ENCODE results near the gene CCDC110.
A peak's percentile ranks its signal among the peaks of the same experiment; 100 is the strongest.

DNA sequence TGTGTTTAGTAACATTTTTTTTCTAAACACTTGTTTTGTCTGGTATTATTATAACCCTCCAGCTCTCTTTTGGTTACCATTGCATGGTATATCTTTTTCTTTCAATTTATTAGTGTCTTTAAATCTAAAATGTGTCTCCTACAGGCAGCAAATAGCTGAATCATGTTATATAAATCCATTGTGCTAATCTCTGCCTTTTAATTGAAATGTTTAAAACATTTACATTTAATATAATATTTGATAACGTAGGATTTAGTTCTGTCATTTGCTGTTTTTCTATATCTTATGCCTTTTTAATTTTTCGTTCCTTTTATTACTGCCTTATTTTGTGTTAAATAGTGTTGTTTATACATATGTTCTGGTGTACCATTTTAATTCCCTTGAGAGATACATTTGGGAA is 17.1 kb upstream of the CCDC110 start:
- TF ChIP-seq, protein P1, sequence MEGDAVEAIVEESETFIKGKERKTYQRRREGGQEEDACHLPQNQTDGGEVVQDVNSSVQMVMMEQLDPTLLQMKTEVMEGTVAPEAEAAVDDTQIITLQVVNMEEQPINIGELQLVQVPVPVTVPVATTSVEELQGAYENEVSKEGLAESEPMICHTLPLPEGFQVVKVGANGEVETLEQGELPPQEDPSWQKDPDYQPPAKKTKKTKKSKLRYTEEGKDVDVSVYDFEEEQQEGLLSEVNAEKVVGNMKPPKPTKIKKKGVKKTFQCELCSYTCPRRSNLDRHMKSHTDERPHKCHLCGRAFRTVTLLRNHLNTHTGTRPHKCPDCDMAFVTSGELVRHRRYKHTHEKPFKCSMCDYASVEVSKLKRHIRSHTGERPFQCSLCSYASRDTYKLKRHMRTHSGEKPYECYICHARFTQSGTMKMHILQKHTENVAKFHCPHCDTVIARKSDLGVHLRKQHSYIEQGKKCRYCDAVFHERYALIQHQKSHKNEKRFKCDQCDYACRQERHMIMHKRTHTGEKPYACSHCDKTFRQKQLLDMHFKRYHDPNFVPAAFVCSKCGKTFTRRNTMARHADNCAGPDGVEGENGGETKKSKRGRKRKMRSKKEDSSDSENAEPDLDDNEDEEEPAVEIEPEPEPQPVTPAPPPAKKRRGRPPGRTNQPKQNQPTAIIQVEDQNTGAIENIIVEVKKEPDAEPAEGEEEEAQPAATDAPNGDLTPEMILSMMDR (IDR thresholded peaks at IDR 0.05 in 2 of 3, conservative IDR thresholded peaks at IDR 0.05 in 1 of 3; ENCODE audit: borderline replicate concordance in 1 of 3, insufficient read depth in 1 of 3, low read depth in 2 of 3, low read length in 2 of 3), result no peak
- no peak for TF ChIP-seq POLR2AphosphoS5 (IDR thresholded peaks at IDR 0.05; ENCODE audit: low read depth, low read length)
- TF ChIP-seq RAD21 (IDR thresholded peaks at IDR 0.05; ENCODE audit: low read depth), result no peak
- TF ChIP-seq, protein P2, sequence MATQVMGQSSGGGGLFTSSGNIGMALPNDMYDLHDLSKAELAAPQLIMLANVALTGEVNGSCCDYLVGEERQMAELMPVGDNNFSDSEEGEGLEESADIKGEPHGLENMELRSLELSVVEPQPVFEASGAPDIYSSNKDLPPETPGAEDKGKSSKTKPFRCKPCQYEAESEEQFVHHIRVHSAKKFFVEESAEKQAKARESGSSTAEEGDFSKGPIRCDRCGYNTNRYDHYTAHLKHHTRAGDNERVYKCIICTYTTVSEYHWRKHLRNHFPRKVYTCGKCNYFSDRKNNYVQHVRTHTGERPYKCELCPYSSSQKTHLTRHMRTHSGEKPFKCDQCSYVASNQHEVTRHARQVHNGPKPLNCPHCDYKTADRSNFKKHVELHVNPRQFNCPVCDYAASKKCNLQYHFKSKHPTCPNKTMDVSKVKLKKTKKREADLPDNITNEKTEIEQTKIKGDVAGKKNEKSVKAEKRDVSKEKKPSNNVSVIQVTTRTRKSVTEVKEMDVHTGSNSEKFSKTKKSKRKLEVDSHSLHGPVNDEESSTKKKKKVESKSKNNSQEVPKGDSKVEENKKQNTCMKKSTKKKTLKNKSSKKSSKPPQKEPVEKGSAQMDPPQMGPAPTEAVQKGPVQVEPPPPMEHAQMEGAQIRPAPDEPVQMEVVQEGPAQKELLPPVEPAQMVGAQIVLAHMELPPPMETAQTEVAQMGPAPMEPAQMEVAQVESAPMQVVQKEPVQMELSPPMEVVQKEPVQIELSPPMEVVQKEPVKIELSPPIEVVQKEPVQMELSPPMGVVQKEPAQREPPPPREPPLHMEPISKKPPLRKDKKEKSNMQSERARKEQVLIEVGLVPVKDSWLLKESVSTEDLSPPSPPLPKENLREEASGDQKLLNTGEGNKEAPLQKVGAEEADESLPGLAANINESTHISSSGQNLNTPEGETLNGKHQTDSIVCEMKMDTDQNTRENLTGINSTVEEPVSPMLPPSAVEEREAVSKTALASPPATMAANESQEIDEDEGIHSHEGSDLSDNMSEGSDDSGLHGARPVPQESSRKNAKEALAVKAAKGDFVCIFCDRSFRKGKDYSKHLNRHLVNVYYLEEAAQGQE (IDR thresholded peaks at IDR 0.05; ENCODE audit: low read depth), result no peak
- no peak for TF ChIP-seq POLR2A (IDR thresholded peaks at IDR 0.05; ENCODE audit: borderline replicate concordance, extremely low read depth, insufficient read depth, insufficient read length)
- TF ChIP-seq, protein P3, sequence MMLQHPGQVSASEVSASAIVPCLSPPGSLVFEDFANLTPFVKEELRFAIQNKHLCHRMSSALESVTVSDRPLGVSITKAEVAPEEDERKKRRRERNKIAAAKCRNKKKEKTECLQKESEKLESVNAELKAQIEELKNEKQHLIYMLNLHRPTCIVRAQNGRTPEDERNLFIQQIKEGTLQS (IDR thresholded peaks at IDR 0.05), result no peak
- TF ChIP-seq SIN3A (IDR thresholded peaks at IDR 0.05; ENCODE audit: low read depth), result no peak
- no peak for TF ChIP-seq SRF (IDR thresholded peaks at IDR 0.05; ENCODE audit: low read depth)
- TF ChIP-seq SP1 (IDR thresholded peaks at IDR 0.05; ENCODE audit: low read depth), result no peak
- TF ChIP-seq CEBPB (IDR thresholded peaks at IDR 0.05; ENCODE audit: low read depth), result peak; percentile 14; the same call in 1 of the 2 replicates
- no peak for TF ChIP-seq EGR1 (IDR thresholded peaks at IDR 0.05; ENCODE audit: low read depth)
- no peak for TF ChIP-seq JUND (IDR thresholded peaks at IDR 0.05)
- TF ChIP-seq EZH2 (IDR thresholded peaks at IDR 0.05), result no peak

Measured in HCT116 (cell line).